Thyroid gland (tissue), 4 donors: ENCODE data around the gene OR6P1.

Experiments used
- CTCF ChIP-seq, 6 experiments: fragments of 200-600 bp in 3 of 6; fragments of 450-650 bp in 3 of 6; sonication (generic) in 3 of 6; IDR thresholded peaks; one replicate each; pipeline ENCODE4 v1.5.1; 2016 to 2019; ENCODE audit warnings: antibody characterized with exemption in 6 of 6, mild to moderate bottlenecking in 2 of 6, inconsistent platforms in 1 of 6, moderate library complexity in 1 of 6
- POLR2A ChIP-seq, 2 donors: fragments of 450-650 bp; IDR thresholded peaks; one replicate each; pipeline ENCODE4 v1.6.1; 2017; ENCODE audit warnings: antibody characterized with exemption in 2 of 2, mild to moderate bottlenecking in 2 of 2, moderate library complexity in 1 of 2

GRCh38 chr1:158563853-158564252 lies 6.5 kb downstream of the OR6P1 start:
- TF ChIP-seq CTCF (IDR thresholded peaks at IDR 0.05), result no peak
- TF ChIP-seq POLR2A (IDR thresholded peaks at IDR 0.05), result no peak
